Testis (tissue), 2 donors: Measurements from ENCODE around the gene LGALS13.

Experiments
- CTCF ChIP-seq, 3 experiments: fragments of 450-650 bp in 2 of 3; fragments of 200-600 bp in 1 of 3; sonication (generic) in 1 of 3; IDR thresholded peaks; one replicate each; pipeline ENCODE4 v1.5.1; 2016 to 2019; ENCODE audit warnings: antibody characterized with exemption in 3 of 3, mild to moderate bottlenecking in 2 of 3, moderate library complexity in 1 of 3
- POLR2A ChIP-seq: fragments of 450-650 bp; IDR thresholded peaks from one replicate; pipeline ENCODE4 v1.6.1; 2017; ENCODE audit warnings: antibody characterized with exemption, mild to moderate bottlenecking, moderate library complexity

GRCh38 chr19:39596911-39597310 is 5.4 kb upstream of the LGALS13 start:
- TF ChIP-seq POLR2A, result no peak
- no peak for TF ChIP-seq CTCF (IDR thresholded peaks at IDR 0.05)
